ENCODE measurements around the gene FMNL2.

Gene FMNL2

DNA sequence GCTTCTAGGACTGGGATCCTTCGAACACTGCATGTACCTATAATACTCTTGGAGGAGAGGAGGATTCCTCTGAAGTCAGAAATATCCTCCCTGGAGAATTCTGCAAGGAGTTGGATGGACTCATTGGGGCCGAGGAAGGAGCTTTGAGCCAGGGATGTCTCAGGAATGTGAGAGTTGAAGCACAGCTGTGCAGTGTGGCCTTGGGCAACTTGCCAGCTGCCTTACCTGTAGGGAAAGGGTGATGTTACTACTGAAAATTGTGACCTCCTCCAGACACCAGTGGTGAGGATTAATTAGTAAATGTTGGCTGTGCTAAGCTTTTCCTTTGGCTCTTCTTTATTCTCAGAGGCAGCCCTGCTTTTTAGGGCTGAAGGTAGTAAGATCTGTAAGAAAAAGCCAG, 41.4 kb downstream of the FMNL2 start:
- no peak for DNase-seq

DNA sequence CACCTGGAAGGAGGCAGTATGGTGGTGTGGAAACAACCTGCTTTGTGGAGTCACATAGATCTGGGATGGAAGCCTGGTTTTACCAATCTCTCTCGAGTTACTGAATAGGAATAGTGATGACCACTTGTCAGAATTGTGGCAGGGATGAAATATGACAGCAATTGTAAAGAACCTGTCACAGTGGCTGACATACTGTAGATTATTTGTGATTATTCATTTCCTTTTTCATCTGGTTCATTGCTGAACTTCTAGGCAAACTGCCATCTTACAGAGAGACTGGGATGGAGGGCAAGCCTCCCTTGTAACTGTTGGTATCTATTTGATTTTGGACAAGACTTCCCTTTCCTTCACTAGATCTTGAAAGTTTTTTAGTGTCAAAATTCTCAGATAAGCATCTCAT, 42.0 kb downstream of the FMNL2 start:
- no peak for DNase-seq

DNA sequence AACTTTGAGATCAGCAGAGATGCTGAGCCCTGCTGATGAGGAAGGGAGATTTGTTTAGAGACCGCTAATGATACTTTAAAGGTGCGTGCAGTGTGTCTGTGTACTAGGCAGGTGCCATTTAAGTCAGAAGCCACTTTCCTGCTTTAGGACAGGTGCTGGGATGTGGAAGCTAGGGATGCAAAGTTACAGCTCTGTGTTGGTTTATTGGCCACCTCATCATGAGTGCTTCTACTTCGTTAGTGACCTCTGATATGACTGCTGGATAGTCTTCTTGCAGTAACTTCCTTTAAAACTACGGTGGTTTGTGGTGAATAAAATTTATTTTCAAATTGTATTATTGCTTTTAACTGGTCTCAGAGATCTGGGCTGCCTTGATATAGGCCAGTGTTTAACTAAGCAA, 44.1 kb downstream of the FMNL2 start:
- no peak for DNase-seq

DNA sequence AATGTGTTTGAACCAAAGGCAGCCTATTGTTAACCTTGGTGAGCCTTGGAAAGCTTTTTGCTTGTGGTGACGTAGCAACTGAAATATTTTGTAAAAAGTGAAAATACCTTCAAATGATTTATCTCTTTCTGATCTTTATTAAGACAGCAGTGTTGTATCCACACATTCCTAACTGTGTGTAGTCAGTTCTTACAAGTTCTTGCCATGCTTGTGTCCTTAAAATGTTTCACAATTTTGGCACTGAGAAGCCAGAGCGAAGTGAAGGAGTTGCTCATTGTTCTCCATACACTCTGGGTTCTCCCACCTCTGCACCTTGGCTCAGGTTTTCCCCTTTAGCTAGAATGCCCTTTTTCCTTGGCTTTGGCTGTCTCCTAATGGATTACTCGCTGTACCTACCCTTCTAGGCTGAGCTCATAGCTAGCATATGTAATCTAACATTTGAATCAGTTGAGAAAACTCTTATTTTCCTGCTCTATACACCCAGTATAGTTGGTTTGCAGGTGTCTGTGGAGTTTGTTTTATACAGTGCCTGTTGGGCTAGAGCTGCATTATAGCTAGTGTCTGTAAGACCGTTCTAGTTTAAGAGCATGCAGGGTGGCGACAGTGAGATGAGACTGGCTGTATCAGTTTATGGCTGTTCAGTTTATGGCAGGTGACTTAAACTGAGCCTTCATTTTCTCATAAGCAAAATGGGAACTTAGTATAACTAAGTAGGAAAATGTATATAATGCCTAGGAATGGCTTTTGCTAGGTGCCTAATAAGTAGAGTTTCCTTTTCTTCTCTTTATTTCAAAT, 45.5 kb downstream of the FMNL2 start:
- no peak for DNase-seq

DNA sequence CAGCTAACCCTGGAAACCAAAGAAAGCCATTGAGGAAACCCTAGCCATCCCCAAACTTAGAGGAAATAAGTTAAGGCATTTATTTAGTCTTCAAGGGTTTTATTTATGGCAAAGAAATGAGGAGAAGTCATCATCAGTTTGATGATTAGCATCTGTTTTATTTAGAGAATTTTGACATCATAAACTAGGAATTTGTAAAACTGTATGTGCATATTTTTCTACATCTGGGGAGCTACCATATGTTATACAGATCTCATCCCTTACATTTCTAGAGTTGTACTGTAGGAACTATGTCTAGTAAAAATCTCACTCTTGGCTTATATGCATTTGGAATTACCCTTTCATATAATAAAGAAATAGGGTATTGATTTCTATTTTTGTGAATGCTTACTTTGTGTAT, 48.7 kb downstream of the FMNL2 start:
- no peak for DNase-seq

DNA sequence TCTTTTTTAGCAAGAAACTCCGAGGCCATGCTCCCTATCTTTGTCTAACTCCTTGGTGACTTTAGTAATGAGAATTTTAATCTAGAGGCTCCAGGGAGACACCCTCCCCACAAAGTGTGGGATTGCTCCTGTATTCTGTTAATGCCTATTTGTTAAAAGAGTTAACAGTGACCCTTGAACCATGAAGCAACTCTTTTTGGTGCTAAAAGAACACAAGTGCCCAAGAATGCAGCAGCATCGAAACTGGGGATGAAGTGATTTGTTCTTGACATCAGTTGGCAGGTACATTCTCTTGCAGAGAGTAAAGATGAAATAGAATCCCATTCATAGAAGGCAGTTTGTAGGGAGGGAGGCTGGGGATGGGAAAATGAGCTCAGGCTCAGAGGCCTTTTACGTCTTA, 50.0 kb downstream of the FMNL2 start:
- no peak for DNase-seq

DNA sequence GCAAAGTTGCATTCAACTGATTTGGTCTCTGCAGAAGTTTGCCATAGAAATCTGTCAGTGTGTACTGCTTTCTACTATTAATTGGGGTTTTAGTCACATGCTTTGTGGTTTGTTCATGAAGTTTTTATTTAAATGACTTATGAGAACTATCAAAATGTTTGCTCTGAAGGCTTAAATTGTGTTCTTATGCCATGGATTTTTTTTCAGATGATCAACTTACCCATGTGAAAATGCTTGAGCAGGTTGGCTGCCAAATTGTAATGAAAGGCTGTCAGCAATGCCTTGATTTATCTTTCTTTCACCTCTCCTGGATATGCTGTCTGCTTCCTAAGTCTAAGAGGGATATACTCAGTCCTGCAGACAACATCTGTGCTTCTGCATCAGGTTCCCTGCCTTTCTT, 50.7 kb downstream of the FMNL2 start:
- peak; percentile 71 for DNase-seq

DNA sequence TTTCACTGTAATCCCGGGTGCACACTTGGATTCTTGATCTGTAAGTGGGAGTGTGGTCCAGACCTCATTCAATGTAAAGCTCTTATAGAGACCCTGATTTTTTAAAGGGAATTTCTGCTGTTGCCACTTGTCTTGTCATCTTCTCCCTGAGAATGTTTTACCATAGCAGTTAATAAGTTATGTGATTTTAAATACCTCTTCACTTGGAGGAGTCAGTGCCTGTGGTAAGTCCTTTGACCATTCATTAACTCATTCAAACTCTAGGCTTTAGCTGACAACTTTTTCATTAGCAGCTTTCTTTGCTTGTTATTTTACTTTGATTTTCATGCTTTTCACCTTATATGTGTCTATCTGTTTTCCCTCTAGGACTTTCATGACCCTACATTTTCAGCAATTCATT, 51.3 kb downstream of the FMNL2 start:
- DNase-seq = no peak

DNA sequence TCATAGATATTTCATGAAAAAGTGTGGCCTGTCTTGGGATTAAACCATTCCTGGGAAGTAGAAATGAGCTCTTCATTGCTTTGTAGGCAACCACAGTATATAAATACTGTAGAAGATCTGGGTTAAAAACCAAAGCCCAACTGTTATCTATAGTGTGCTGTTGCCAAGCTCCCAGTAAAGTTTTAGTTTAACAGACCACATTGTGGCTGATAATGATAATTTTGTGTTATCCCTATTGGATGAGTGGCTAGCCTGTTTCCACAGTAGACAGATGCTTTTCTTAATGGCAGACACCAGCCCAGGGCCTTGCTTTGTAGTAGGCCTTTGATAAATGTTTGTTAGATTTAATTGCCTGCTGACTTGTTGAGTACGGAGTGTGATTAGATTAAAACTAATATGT, 52.1 kb downstream of the FMNL2 start:
- no peak for DNase-seq

DNA sequence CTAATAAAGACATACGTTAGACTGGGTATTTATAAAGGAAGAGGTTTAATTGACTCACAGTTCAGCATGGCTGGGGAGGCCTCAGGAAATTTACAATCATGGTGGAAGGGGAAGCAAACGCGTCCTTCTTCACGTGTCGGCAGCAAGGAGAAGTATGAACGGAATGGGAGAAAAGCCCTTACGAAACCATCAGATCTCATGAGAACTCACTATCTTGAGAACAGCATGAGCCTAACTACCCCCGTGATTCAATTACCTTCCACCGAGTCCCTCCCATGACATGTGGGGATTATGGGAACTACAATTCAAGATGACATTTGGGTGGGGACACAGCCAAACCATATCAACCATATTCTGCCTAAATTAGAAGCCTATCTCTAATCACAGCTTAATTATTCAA, 53.3 kb downstream of the FMNL2 start:
- DNase-seq = peak; percentile 24

DNA sequence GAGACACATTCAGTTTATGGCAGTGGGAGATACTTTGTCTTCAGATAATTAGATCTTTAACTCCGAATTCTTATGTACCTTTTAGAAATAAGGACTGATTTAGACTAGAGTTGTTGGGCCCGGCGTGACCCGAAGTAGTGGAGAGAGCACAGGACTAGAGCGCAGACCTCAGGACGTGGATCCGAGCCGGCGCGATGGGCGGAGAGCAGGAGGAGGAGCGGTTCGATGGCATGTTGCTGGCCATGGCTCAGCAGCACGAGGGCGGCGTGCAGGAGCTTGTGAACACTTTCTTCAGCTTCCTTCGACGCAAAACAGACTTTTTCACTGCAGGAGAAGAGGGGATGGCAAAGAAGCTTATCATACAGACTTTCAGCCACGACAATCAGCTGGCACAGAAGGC, 54.5 kb downstream of the FMNL2 start:
- no peak for DNase-seq

DNA sequence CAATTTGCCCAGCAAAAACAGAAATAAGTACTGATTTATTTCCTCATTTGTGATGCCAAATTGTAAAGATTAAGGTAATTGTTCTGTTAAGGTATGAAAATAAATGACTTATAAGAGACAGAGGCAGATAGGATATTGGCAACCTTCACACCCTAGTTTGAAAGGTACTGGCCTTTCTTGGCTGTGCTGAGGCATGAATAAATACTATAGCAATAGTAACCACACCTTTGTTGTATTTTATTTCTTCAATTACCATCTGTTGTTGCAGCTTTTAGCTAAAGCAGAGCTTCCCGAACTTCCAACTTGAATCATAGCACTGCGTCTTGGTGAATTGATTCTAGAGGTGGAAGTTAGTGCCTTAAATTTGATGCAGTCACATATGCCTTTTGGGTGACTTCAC, 55.9 kb downstream of the FMNL2 start:
- DNase-seq = no peak

DNA sequence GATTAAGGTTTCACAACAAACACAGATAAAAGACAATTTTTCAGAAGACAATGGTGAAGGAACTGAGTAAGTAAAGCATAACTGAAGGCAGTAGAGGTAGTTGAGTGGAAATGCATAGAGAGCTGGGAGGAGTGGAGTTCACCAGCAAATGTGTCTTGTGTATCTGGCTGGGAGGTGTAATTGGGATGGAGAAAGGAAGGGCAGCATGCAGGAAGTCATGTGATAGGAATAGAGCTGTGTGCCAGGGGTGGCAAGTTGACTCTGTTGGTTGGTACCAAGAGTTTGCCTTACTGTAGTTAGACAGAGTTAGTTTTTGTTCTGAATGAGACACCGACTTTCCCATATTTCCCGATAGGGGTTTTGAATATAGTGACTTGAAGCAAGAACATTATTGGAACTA, 56.3 kb downstream of the FMNL2 start:
- no peak for DNase-seq

DNA sequence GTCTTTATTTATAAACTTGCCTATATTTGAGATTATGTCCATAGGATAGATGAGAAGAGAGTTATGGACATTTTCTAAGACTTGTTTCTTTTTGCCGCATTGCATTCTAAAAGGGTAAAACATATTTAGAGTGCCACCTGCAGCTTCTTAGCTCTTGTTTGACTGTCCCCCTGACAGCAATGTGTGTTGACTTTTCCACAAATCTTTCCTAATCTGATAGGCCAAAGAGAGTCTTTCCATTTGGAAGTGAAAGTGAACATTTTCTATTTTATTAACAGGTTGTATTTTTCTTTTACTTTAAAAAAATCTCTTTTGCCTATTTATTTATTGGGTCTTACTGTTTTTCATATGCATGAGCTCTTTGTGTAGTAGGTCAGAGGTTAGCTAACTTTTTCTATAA, 58.4 kb downstream of the FMNL2 start:
- DNase-seq = no peak

DNA sequence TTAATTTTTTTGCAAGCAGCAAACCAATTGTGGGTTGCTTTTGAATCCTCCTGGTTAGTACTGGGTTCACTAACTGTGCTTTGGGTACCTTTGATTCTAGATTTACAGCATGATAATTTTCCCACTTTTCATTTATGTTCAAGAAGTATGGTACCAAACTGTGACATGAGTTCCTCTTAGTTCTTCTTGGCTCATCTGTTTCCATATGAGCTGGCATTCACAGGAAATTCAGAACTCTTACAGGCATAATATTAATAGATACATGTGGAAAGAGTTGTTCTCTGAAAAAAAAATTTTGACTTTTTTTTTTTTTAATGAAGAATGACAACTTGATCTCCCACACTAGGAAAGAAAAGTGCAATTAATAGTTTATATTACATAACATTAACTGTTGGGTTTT, 59.4 kb downstream of the FMNL2 start:
- DNase-seq = no peak

DNA sequence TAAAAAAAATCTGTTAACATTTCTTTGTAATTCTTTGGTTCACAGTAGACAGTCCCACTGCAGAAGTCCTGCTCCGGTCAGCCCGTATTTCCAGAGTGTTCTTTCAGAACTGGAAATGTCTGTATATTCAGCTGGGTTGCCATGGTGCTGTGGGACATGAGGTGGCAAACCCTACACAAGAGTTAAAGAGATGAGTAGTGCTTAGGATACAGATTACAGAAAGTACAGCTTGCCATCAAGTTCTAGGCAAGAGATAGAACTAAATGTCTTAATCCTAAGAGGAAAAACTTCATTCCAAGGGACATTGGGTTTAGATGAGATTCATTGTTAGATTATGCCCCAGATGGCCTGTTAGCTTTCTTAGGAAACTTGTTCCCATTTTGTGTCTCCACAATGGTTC, 60.1 kb downstream of the FMNL2 start:
- peak; percentile 46 for DNase-seq

DNA sequence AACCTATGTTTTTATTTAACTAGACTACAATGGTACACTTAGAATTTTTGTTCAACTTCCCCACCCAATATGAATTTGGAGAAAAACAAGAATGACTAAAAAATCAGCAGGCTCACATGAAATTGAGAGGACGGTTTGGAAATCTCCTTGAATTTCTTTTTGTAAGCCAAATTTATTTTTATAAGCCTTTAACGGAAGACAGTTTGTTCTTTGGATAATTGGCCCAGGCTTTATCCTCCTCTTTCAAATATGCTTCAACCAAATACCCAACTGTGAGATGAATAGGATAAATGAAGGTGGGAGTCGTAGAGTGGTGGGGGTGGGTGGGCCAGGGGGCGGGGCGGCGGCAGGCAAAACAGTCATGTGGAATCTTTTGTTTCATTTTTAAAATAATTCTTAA, 60.6 kb downstream of the FMNL2 start:
- no peak for DNase-seq

DNA sequence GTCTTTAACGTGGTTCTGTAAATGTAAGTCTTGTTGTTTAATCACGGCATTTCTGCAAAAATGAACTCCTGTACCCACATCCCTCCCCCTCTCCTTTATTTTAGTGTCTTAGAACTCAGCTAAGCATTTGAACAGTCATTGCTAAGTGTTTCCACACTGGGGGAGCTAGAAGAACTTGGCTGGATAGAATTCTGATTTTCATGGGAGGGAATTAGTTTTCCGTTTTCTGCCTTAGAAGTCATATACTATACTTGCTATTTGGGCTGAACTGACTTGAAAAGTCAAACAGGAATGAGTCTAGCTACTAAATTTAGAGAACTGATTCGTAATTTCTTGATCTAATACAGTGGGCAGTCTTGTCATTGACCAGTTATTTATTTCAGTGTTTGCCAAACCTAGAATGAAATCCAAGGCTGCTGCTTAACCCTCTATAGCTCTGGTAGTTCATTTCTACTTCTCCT, 61.1 kb downstream of the FMNL2 start:
- DNase-seq = no peak

DNA sequence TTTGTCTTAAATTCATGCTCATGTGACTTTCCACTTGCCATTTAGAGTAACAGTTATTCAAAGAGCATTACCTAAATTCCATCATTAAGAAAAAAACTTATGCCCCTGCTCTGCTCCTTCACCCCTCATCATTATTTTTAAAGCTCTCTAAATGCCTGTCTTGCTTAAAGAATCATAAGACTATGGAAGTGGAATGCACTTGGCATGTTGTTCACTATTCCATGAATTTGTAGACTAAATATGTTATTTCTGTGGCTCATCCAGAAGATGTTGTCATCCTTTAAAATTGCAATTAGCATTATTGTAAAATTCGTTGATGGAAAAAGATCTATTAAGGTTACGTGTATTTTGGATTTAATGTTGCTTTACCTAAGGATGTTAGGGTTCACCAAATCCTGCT, 61.8 kb downstream of the FMNL2 start:
- no peak for DNase-seq

DNA sequence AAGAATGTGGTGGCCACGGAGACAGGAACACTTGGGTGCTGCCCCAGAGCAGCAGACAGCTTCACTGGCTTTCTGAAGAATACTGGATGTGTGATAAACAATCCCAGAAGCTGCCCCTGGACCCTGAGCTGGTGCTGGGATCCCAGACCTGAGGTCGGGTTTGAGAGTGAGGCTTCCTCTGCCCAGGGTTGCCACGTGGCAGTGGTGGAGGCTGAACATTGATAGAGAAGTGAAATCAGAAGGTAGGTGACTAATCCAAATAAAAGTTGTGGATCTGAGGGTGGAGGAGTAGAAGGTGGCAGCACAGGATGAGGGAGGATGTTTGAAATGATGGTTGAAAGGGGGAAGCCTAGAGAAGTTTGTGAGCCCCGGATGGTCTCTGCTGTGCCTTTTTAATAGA, 64.0 kb downstream of the FMNL2 start:
- no peak for DNase-seq

DNA sequence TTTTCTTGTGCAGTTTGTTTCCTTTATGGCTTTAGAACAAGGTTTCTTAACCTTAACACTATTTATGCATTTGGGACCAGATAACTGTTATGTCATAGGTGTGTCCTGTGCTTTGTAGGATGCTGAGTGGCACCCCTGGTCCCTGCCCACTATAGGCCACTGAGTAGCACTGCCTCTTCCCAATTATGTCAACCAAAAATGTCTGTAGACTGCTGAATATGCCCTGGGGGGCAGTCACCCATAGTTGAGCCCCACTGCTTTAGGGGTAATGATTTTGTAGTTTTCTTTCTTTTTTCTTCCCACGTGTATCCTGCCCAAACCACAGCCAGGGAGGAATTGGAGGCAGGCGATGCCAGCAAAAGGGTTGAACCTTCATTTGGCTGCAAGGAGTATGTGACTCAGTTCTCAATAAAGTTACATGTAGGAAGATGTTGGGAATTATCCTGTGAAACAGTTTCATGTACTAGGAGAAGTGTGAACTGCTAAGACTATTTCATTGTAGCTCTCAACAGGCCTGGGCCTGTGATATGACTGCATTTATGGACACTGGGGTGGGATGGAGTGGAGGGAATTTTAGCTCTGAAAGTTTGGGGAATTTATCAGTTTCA, 65.7 kb downstream of the FMNL2 start:
- no peak for DNase-seq

DNA sequence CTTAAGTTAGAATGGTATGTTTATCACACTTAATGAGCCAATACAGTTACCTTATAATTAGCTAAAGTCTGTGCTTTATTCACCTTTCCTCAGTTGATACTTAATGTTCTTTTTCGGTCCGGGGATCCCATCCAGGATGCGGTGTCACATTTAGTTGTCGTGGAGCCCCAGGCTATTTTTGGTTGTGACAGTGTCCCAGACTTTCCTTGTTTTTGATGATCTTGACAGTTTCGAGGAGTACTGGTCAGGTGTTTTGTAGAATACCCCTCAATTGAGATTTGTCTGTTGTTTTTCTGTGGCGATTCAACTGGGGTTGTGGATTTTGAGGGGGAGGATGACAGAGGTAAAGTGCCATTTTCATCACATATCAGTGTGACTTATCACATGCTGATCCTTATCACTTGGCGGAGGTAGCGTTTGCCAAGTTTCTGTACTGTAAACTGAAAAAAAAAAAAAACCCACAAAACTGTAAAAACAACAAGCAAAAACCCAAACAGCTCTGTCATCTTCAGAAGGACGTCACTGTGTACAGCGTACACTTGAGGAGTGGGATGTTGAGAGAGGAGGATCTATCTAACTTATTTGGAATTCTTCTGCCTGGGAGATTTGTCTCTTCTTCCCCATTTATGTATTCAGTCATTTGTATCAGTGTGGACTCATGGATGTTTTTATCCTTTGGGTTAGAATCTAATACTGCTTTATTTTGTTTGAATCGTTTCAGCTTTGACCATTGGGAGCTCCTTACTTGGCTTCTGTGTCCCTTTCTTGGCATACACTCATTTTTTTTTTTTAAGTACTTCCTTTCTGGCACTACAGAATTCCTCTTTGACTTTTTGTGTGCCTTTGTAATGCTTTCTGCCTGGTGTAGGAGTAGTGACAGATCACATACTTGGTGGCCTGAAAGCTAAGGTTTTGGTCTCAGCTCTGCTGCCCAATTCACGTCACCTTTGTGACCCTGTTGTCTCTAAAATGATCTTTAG, 68.1 kb downstream of the FMNL2 start:
- no peak for DNase-seq

DNA sequence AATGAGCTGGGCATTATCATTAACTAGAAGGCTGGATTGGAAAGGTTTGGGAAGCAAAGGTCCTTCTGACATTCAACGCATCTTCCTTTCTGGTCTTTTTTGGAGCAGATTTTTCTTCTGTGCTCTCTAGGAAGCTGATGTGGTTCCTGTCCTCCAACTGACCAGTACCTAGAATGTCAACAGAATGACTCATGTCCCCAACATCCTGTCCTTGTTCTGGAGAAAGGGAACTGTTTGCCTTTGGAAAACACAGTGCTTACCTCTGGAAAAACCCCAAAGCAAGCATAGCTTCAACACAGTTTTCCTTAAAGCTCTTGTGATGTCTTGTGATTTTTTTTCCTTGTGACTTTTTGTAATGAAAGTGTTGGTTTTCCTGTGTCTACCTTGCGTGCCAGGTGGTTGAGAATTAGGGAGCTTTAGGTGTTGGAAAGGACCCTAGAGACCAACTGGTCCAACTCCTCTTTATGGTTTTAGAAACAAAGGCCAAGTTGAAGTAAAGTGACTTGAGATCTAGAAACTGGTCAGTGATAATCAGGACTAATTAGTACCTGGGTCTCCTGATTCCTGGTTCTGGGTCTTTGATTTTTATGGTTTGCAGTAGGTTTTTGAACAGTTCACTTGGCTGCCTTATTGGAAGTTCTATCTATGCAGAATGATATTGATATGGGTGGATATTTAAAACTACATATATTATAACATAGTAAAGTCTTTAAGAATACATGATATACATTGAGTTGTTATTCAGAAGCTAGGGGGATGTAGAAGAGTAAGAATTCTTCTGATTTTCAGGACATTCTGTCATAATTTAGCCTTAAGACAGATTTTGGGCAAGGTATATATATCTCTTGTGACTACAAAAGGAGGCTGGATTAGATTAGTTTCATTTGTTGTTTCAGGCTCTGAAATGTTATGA, 70.5 kb downstream of the FMNL2 start:
- no peak for DNase-seq

All from NCI-H82 (cell line).